CD4-positive, alpha-beta T cell treated with Interleukin-12 subunit alpha and Interleukin-12 subunit beta, for 1 hour (primary cell): ENCODE results near the gene LCN1.
"Not testable (repeated sequence)": the region's sequence is repeated elsewhere in the genome, so short reads cannot be mapped to it uniquely, and the experiment has no call there.

Experiments used
- DNase-seq: peaks from one replicate; pipeline ENCODE4 v3.0.0-alpha.2; 2020

The LCN1 gene

GRCh38 chr9:135505406-135506187 is 15.6 kb upstream of the LCN1 start:
- no peak for DNase-seq

DNA sequence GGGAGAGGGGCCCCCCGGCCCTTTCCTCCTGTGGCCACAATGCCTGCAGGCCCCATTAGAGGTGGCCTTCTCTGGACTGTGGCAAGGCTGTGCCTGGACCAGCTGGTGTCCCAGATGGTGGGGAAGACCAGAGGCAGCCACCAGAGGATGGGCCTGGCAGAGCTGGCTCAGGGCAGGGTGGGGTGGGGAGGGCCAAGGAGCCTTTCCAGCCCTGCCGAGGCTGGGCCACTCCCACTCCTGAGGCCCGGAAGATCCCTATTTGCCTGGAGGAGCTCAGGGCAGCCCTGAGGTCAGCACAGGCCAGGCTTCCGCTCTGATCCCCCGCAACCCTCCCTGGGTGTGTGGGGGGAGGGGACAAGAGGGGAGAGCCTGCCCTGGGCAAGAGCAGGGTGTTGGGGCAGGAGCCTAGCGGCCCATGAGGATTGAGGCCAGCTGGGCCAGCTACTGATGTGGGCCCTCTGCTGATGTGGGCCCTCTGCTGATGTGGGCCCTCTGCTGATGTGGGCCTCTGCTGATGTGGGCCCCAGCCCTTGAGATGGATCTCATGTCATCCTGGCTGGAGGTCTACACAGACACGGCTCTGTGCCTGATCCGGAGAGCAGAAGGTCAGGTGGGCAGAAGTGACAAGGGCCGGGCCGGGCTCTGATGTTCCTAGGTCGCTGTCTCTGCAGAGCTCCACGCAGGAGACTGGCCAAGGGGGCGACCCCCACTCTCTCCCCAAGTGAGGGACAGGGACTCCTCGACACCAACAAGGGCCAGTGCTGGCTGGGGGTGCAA is 14.7 kb upstream of the LCN1 start:
- DNase-seq, result no peak

- DNase-seq, result no peak
Measured at GRCh38 chr9:135507104-135508035, 13.9 kb upstream of the LCN1 start.

DNA sequence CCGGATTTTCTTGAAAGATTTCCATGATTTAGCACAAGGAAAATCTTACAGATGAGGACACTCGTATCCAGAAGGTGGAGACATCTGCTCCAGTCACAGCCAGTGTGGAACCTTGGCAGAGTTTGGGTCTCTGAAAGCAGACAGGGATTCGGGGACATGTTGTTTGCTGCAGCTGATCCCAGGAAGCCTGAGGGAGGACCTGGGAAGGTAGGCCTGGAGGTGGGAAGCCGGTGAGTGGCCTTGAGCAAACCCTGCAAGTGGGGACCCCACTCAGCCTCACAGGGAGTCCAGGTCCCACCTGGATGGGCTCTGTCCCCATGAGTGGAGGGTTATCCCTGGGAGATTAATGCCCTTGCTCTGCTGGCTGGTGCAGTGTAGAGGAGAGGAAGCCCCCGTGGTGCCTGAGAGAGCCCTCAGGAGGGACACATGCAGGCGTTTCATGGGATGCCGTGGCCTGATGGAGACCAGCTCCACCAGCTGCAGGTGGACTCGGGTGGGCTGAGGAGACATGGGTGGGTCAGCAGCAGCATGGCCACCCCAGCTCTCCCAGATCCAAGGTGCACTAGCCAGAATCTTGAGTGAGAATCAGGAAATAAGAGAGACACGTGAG is 12.9 kb upstream of the LCN1 start:
- DNase-seq, result no peak

GRCh38 chr9:135509458-135509857 is 11.8 kb upstream of the LCN1 start:
- no peak for DNase-seq

DNA sequence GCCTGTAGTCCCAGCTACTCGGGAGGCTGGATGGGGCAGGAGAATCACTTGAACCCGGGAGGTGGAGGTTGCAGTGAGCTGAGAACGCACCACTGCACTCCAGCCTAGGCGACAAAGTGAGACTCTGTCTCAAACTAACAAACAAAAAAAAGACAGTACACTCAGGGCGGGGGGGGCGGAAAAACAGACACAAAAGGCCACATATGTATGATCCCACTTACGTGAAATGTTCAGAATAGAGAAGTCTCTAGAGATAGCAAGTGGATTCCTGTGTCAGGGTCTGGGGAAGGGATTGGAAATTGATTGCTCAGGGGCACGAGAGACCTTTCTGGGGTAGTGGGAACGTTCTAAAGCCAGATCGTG is 9.0 kb upstream of the LCN1 start:
- DNase-seq, result no peak

DNA sequence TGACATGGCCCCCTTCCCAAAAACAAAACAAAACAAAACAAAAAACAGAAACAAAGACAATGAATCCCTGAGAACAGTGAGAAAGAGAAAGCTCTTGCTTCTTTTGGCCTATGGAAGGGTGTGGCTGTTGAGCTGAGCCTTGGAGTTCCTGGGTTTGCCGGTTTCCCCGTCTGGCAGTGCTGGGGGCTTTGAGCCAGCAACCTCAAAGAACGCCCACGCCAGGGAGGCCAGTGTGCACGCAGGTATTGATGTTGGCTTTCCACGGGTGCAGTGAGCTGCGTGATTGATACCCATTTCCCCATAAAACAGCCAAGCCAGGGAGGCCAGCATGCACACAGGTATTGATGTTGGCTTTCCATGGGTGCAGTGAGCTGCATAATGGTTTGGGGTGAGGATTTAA is 8.3 kb upstream of the LCN1 start:
- no peak for DNase-seq

- DNase-seq, result no peak
Measured at GRCh38 chr9:135513351-135513846, 7.8 kb upstream of the LCN1 start.

- not testable (repeated sequence) for DNase-seq
Measured at GRCh38 chr9:135513906-135514305, 7.3 kb upstream of the LCN1 start.

DNA sequence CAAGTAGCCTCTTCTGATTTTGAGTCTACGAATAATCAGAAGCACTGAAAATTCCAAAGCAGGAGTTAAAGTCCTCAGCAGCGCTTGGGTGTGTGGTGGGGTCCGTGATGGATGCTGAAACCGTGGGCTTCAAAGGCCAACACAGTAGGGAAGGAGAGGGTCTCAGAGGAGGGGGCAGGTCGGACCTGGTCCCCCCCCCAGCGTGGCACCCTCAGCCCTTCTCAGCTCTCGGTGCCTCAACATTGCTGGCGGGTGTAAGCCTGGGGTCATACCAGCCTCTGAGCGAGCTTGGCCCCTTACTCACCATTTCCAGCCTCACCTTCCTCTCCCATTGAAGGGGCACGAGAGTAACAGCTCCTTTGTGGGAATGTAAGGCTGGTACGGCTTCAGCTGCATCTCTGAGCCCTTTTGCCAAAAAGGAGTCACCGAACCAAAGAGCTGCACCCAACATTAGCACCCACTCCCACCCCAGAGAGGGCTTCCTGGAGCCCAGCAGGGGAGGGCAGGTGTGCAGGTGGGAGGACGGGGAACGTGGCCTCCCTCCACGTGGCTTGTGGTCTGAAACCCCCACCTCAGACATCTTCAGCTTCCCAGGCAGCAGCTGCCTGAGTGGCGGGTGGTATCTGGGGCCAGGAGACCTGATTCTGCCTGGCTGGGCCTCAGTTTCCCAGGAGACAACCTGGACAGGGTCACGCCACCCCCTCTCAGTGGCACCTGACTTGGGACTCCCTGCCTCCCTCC is 6.7 kb upstream of the LCN1 start:
- no peak for DNase-seq

- DNase-seq, result no peak
Measured at GRCh38 chr9:135515083-135515951, 5.9 kb upstream of the LCN1 start.

- no peak for DNase-seq
Measured at GRCh38 chr9:135516132-135516860, 4.9 kb upstream of the LCN1 start.

- no peak for DNase-seq
Measured at GRCh38 chr9:135517407-135517822, 3.8 kb upstream of the LCN1 start.

- no peak for DNase-seq
Measured at GRCh38 chr9:135519179-135519971, 1.9 kb upstream of the LCN1 start.

DNA sequence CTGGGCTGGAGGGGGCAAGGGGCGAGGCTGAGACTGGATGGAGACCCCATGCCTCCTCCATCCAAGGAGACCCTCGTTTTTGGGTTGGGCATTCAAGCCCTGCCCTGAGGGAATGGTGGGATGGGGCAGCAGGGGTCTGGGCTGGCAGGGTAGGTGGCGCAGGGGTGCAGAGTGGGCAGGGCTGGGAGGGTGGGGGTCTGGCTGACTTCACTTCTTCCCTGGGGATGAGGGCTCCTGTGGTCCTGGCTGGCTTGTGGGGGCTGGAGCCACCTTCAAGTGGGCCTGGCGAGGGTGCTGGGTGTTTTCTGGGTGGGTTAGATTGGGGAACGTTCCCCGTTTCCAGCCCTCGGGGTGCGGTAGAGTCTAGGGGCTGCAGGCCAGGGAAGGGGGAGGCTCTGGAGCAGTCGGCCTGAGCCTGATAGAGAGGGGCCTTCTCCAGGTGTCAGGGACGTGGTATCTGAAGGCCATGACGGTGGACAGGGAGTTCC is 412 bp downstream of the LCN1 start:
- DNase-seq, result no peak

DNA sequence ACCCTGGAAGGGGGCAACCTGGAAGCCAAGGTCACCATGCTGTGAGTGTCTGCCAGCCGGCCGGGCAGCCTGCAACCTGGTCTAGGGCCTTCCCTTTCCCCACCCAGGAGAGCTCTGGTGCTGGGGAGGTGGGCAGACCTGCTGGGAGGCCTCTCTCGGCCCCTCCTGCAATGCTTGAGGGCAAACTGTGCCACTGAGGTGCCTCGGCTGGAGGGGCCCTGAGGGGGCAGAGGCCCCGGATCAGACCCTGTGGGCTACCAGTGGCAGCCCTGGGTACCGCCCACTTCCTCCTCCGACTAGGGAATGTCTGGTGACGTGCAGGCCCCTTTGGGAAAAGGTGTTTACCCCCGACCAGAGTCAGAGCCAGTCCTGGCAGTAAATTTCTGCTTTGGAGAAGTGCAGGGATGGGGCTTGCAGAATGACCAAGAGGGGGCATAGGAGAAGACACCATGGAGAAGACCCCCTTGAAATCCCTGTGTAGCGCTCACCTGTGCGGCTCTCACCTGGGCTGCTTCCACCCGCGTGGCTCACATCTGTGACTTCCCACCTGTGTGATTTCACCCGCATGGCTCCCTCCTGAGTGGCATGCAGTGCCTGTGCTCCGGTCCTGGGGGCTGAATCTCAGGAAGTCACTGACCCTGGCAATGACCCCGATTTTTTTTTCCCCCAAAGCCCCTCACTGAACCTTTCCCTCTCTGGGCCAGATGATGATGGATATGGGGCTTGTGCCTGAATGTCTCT is 1.1 kb downstream of the LCN1 start:
- no peak for DNase-seq

DNA sequence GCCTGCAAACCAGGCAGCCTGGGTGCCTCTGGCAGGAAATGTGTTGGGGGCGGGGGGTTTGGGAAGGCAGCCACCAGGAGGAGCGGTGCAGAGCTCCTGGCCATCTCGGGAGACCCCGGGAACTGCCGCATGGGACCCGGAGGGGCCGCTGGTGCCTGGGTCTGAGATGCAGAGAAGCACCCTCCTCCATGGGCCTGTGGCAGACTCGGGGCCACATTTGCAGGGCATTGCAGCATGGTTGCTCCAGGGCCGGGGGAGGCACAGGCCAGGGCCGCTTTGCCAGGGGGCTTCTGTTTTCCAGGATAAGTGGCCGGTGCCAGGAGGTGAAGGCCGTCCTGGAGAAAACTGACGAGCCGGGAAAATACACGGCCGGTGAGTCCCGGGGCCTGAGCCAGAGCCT is 1.7 kb downstream of the LCN1 start:
- no peak for DNase-seq

- no peak for DNase-seq
Measured at GRCh38 chr9:135523521-135524129, 2.4 kb downstream of the LCN1 start.
